PC-3 (cell line): ENCODE results near the gene CMTM5. TPM values are rescaled to one million over a fixed set of nuclear protein-coding genes. Genes with fewer than 3 reads are reported as not detected.

Source experiments
- ATAC-seq: fragments of 200-7000 bp; cut with Tn5 transposase; 2 replicates; pipeline ENCODE4 v1.9.1; 2020; ENCODE audit warnings: mild to moderate bottlenecking, moderate library complexity
- BruUV-seq: library from RNA; stranded (reverse); fragments of 400-500 nt; replicated peaks from 2 replicates; lab custom pipeline; 2021; lab: Mats Ljungman, UMichigan
- CTCF ChIA-PET: fragments of 300-600 bp; sonication (Branson Sonifier 250); formaldehyde crosslinking; loops from one replicate; lab custom pipeline; 2022; ENCODE audit warnings: antibody characterized with exemption; lab: Charles Lee
- POLR2A ChIA-PET: fragments of 300-600 bp; sonication (Branson Sonifier 250); formaldehyde crosslinking; loops from one replicate; lab custom pipeline; 2022; ENCODE audit warnings: antibody characterized with exemption; ENCODE audit not compliant: unreplicated experiment; lab: Charles Lee
- DNase-seq: peaks from one replicate; pipeline ENCODE4 v3.0.0-alpha.2; 2015
- H2AFZ ChIP-seq: fragments of 300-600 bp; sonication (generic); 2 replicates; pipeline ENCODE4 v1.6.0; 2016; ENCODE audit warnings: antibody characterized with exemption, low read length
- H3F3A ChIP-seq: fragments of 300-600 bp; sonication (generic); one replicate; pipeline ENCODE4 v1.6.0; 2017; ENCODE audit warnings: antibody characterized with exemption, low read length, control low read depth, mild to moderate bottlenecking; ENCODE audit not compliant: unreplicated experiment
- H3K27ac ChIP-seq: fragments of 300-600 bp; sonication (generic); 2 replicates; pipeline ENCODE4 v1.5.1; 2016; ENCODE audit warnings: mild to moderate bottlenecking, low read length
- H3K27me3 ChIP-seq: fragments of 300-600 bp; sonication (generic); 2 replicates; pipeline ENCODE4 v1.6.1; 2016; ENCODE audit warnings: low read length, mixed read lengths
- H3K36me3 ChIP-seq: fragments of 300-600 bp; sonication (generic); 2 replicates; pipeline ENCODE4 v1.6.1; 2016; ENCODE audit warnings: low read depth, mixed run types, low read length, mixed read lengths
- H3K4me1 ChIP-seq: fragments of 300-600 bp; sonication (generic); 2 replicates; pipeline ENCODE4 v1.5.1; 2016; ENCODE audit warnings: low read length; ENCODE audit not compliant: insufficient read depth
- H3K4me2 ChIP-seq: fragments of 300-600 bp; sonication (generic); 2 replicates; pipeline ENCODE4 v1.6.0; 2016; ENCODE audit warnings: low read length
- H3K4me3 ChIP-seq: fragments of 300-600 bp; sonication (generic); 2 replicates; pipeline ENCODE4 v1.5.1; 2016; ENCODE audit warnings: mild to moderate bottlenecking, low read length, mixed read lengths
- H3K79me2 ChIP-seq: fragments of 300-600 bp; sonication (generic); 2 replicates; pipeline ENCODE4 v1.6.1; 2017; ENCODE audit warnings: low read length, mixed read lengths
- H3K9ac ChIP-seq: fragments of 300-600 bp; sonication (generic); 2 replicates; pipeline ENCODE4 v1.6.0; 2016; ENCODE audit warnings: mild to moderate bottlenecking, low read length
- H3K9me2 ChIP-seq: fragments of 300-600 bp; sonication (generic); replicated peaks from 2 replicates; pipeline ENCODE4 v1.6.1; 2016; ENCODE audit warnings: mixed run types, low read length, mixed read lengths
- H3K9me3 ChIP-seq: fragments of 300-600 bp; sonication (generic); 2 replicates; pipeline ENCODE4 v1.6.1; 2016; ENCODE audit warnings: low read length, mixed read lengths
- H4K20me1 ChIP-seq: fragments of 300-600 bp; sonication (generic); 2 replicates; pipeline ENCODE4 v1.6.1; 2016; ENCODE audit warnings: low read length, mixed read lengths
- CTCF ChIP-seq: fragments of 300-600 bp; sonication (generic); conservative IDR thresholded peaks from 2 replicates; pipeline ENCODE4 v1.5.1; 2017; ENCODE audit warnings: antibody characterized with exemption, low read depth, mild to moderate bottlenecking, low read length
- EZH2 ChIP-seq: fragments of 300-600 bp; sonication (generic); IDR thresholded peaks from one replicate; pipeline ENCODE4 v1.6.1; 2017; ENCODE audit warnings: antibody characterized with exemption, mild to moderate bottlenecking, low read length; ENCODE audit not compliant: unreplicated experiment
- EZH2phosphoT487 ChIP-seq: fragments of 300-600 bp; sonication (generic); IDR thresholded peaks from 2 replicates; pipeline ENCODE4 v1.6.1; 2018; ENCODE audit warnings: mild to moderate bottlenecking, antibody characterized with exemption, low read length, borderline replicate concordance
- intact Hi-C: fragments of 100-400 bp; cut with micrococcal nuclease; formaldehyde crosslinking; loops from 2 replicates; pipeline ENCODE4 v1.9.0; 2023
- microRNA-seq: library from miRNA; unstranded; fragments of <30 nt; microRNA quantifications from one replicate; pipeline ENCODE4 v1.1.0, GENCODE V29; 2020; ENCODE audit not compliant: unreplicated experiment
- total RNA-seq: library from RNA; depleted of rRNA; stranded (reverse); fragments of >200 nt; gene quantifications from 2 replicates; pipeline ENCODE4 v1.2.3, GENCODE V29; 2014; rRNA removed

The CMTM5 gene
- total RNA-seq, 1 experiment from 2014 or later, result not detected

- no peaks in the 10 kb centered on the region for H3K79me2 ChIP-seq
- H3K27me3 ChIP-seq, result peaks cover 42% of the 10 kb centered on the region
- CTCF ChIA-PET, result no interaction called here
- no peak for ATAC-seq
- POLR2A ChIA-PET, result no interaction called here
- no peaks in the 10 kb centered on the region for H3F3A ChIP-seq
- H2AFZ ChIP-seq, result no peak overlapping the region
- TF ChIP-seq EZH2, result no peak
- TF ChIP-seq CTCF, result no peak
- no peak for TF ChIP-seq EZH2phosphoT487
- H3K4me1 ChIP-seq, result no peaks in the 10 kb centered on the region
- no peak overlapping the region for H3K27ac ChIP-seq
- H3K9me3 ChIP-seq, result no peaks in the 10 kb centered on the region
- intact Hi-C loops, result no loop called here
- DNase-seq, result no peak
- H3K4me2 ChIP-seq, result no peak overlapping the region
- H3K4me3 ChIP-seq, result no peak overlapping the region
- BruUV-seq, result no TSS peak
- H3K9ac ChIP-seq, result no peak overlapping the region
- no peaks in the 10 kb centered on the region for H3K36me3 ChIP-seq
- no peaks in the 10 kb centered on the region for H4K20me1 ChIP-seq
- H3K9me2 ChIP-seq, result no peaks in the 10 kb centered on the region
These were observed 52.0 kb downstream of the CMTM5 start for GRCh38 chr14:23428686-23429495.

Small RNA genes lying within 50 kb of the gene (microRNA-seq; reads per million reads assigned to microRNA genes)
- gene MIR208A (not detected), gene MIR208B (not detected)

Other genes with a start within 250 kb of the CMTM5 start
- gene SLC7A8, start 193.4 kb upstream of the CMTM5 start, total RNA-seq, result 0.63 and 3.8 TPM in 2 replicates
- not detected in 2 replicates for gene RNF212B, start 139.1 kb upstream of the CMTM5 start, total RNA-seq
- gene HOMEZ, start 90.9 kb upstream of the CMTM5 start, total RNA-seq, result 4.1 and 7.7 TPM in 2 replicates
- 3.2 and 5.0 TPM in 2 replicates for gene PPP1R3E, start 74.2 kb upstream of the CMTM5 start, total RNA-seq
- 32.4 and 33.5 TPM in 2 replicates for gene BCL2L2, start 70.2 kb upstream of the CMTM5 start, total RNA-seq
- gene PABPN1, start 55.6 kb upstream of the CMTM5 start, total RNA-seq, result 89.1 and 116 TPM in 2 replicates
- 12.0 and 13.2 TPM in 2 replicates for gene SLC22A17, start 24.2 kb upstream of the CMTM5 start, total RNA-seq
- 0.23 and 0.36 TPM in 2 replicates for gene EFS, start 11.9 kb upstream of the CMTM5 start, total RNA-seq
- gene IL25, start 4.2 kb upstream of the CMTM5 start, total RNA-seq, result not detected in 2 replicates
- gene MYH6, start 31.2 kb downstream of the CMTM5 start, total RNA-seq, result not detected in 2 replicates
- gene MYH7, start 58.6 kb downstream of the CMTM5 start, total RNA-seq, result not detected in 2 replicates
- gene NGDN, start 92.7 kb downstream of the CMTM5 start, total RNA-seq, result 57.6 and 77.3 TPM in 2 replicates
- gene ZFHX2, start 174.7 kb downstream of the CMTM5 start, total RNA-seq, result 0.55 and 1.4 TPM in 2 replicates
- 13.0 and 27.2 TPM in 2 replicates for gene THTPA, start 179.2 kb downstream of the CMTM5 start, total RNA-seq
- gene AP1G2, start 190.7 kb downstream of the CMTM5 start, total RNA-seq, result 69.7 and 71.7 TPM in 2 replicates
- gene JPH4, start 201.7 kb downstream of the CMTM5 start, total RNA-seq, result not detected in 2 replicates